ENCODE results near the gene TPD52L1. TPM values are rescaled to one million over a fixed set of nuclear protein-coding genes. Genes with fewer than 3 reads are reported as not detected.

TPD52L1 gene
- total RNA-seq, 1 donor from 2014 or later = 48.0 TPM

DNA sequence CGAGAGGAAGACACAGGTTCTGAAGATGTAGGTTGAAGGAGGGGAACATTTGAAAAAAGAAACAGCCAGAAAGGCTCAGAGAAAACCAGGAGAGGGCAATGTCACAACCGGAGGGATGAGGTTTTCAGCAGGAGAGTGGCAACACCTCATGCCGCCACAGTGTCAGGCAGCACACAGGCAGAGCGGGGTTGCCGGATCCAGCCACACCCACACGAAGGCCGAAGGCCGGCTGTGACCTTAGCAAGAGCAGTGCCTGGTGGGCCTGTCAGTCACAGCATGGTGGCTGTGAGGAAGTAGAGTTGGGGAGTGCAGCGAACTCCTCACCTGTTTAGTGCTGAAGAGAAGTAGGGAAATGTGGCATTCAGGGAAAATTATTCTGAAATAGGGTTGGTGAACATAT, 134.1 kb downstream of the TPD52L1 start:
- no peak overlapping the region for H3K27ac Mint-ChIP-seq (ENCODE audit: unreplicated experiment)
- no peak overlapping the region for H3K4me3 Mint-ChIP-seq (ENCODE audit: unreplicated experiment)
- peaks cover 4% of the 10 kb centered on the region for H3K4me1 Mint-ChIP-seq (ENCODE audit: low read depth)
- H3K9me3 Mint-ChIP-seq (ENCODE audit: low read depth) = peaks cover 16% of the 10 kb centered on the region
- H3K36me3 Mint-ChIP-seq (ENCODE audit: low read depth) = peaks cover 59% of the 10 kb centered on the region
- no peaks in the 10 kb centered on the region for H3K27me3 Mint-ChIP-seq (ENCODE audit: low read depth)
- no peak for DNase-seq (ENCODE audit: low spot score)
- TF ChIP-seq, protein P1, sequence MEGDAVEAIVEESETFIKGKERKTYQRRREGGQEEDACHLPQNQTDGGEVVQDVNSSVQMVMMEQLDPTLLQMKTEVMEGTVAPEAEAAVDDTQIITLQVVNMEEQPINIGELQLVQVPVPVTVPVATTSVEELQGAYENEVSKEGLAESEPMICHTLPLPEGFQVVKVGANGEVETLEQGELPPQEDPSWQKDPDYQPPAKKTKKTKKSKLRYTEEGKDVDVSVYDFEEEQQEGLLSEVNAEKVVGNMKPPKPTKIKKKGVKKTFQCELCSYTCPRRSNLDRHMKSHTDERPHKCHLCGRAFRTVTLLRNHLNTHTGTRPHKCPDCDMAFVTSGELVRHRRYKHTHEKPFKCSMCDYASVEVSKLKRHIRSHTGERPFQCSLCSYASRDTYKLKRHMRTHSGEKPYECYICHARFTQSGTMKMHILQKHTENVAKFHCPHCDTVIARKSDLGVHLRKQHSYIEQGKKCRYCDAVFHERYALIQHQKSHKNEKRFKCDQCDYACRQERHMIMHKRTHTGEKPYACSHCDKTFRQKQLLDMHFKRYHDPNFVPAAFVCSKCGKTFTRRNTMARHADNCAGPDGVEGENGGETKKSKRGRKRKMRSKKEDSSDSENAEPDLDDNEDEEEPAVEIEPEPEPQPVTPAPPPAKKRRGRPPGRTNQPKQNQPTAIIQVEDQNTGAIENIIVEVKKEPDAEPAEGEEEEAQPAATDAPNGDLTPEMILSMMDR (IDR thresholded peaks at IDR 0.05) = no peak

DNA sequence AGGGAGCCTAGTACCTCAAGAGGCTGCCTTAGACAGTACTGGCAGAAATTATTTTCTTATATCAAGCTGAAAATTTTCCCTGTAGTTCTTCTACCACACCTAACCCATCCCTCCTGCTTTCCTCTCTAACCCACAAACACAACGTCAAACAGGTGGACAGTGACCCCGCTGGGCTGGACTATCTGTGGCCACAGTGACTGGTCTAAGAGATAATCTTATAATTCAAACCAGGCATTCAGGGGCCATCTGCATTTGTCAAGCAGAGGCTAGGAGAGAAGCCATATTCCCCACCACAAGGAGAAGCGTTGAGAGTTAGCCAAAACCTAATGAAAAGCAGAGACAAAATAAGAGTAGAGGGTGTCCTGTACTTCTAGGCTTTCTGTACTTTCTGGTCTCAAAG, 140.0 kb downstream of the TPD52L1 start:
- no peak overlapping the region for H3K4me3 Mint-ChIP-seq (ENCODE audit: unreplicated experiment)
- peaks cover 39% of the 10 kb centered on the region for H3K4me1 Mint-ChIP-seq (ENCODE audit: low read depth)
- TF ChIP-seq, protein P1 (IDR thresholded peaks at IDR 0.05) = no peak
- no peak for DNase-seq (ENCODE audit: low spot score)
- peaks cover 28% of the 10 kb centered on the region for H3K36me3 Mint-ChIP-seq (ENCODE audit: low read depth)
- no peaks in the 10 kb centered on the region for H3K9me3 Mint-ChIP-seq (ENCODE audit: low read depth)
- no peak overlapping the region for H3K27ac Mint-ChIP-seq (ENCODE audit: unreplicated experiment)
- H3K27me3 Mint-ChIP-seq (ENCODE audit: low read depth) = no peaks in the 10 kb centered on the region

DNA sequence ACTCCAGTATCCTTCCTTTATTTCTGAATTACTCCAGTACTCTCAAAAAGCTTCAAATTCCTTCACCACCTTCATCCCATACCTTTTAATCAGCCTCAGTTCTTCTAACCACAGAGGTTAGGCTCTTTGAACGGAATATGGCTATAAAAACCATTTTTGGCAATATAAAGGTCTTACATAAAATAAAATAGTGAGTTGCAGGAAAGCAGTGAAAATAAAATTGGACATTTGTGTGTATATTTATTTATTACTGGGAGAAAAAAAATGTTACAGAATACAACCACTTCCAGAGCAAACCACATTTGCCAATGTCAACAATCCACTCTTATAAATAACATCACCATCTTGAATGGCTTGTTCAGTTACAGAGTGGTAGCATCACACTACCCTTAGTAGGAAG, 140.5 kb downstream of the TPD52L1 start:
- Mint-ChIP-seq H3K27me3 (ENCODE audit: low read depth) (no peaks in the 10 kb centered on the region), H3K4me3 (ENCODE audit: unreplicated experiment) (no peak overlapping the region), H3K4me1 (ENCODE audit: low read depth) (peaks cover 39% of the 10 kb centered on the region), H3K36me3 (ENCODE audit: low read depth) (peaks cover 28% of the 10 kb centered on the region), H3K27ac (ENCODE audit: unreplicated experiment) (no peak overlapping the region), H3K9me3 (ENCODE audit: low read depth) (no peaks in the 10 kb centered on the region)
- no peak for DNase-seq (ENCODE audit: low spot score)
- TF ChIP-seq, protein P1 (IDR thresholded peaks at IDR 0.05) = no peak

DNA sequence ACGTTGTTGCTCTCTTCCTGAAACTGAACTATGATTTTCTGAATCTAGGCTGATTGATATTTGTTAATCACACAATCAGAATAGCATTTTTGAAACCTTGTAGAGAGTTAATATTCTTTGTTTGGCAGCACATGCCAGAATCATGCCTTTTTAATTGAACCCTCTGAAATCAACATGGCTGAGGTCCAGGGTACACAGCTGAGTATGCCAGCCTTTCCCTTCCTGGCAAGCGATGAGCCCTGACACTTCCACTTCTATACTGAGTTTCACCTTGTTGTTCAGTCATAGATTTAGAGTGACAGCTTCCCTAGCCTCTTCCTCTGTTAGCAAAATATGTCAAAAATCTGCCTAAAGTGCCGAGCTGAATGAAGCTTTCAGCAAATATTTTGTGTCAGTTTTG, 141.4 kb downstream of the TPD52L1 start:
- Mint-ChIP-seq H3K9me3 (ENCODE audit: low read depth) (no peaks in the 10 kb centered on the region), H3K4me1 (ENCODE audit: low read depth) (peaks cover 46% of the 10 kb centered on the region), H3K36me3 (ENCODE audit: low read depth) (peaks cover 30% of the 10 kb centered on the region), H3K27me3 (ENCODE audit: low read depth) (no peaks in the 10 kb centered on the region), H3K27ac (ENCODE audit: unreplicated experiment) (no peak overlapping the region), H3K4me3 (ENCODE audit: unreplicated experiment) (no peak overlapping the region)
- TF ChIP-seq, protein P1 (IDR thresholded peaks at IDR 0.05) = no peak
- no peak for DNase-seq (ENCODE audit: low spot score)

DNA sequence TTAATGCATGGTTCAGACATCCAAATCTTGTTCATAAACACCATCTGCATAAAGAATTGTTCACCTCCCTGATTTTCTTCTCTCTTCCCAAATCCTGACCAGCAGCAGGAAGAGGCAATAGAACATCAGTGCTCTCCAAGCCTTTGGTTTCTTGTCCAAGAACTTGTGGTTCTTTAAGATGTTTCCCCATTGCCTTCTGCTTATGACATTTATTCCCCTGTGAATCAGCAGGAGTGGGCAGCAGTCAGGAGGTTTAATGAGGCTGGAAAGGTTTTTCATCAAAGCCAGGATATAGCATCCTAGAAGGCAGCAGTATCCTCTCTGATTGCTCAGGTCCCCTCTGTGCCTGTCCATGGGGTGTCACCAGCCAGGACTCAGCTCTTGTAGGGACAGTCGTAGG, 142.9 kb downstream of the TPD52L1 start:
- Mint-ChIP-seq H3K4me3 (ENCODE audit: unreplicated experiment) (no peak overlapping the region), H3K27ac (ENCODE audit: unreplicated experiment) (no peak overlapping the region), H3K27me3 (ENCODE audit: low read depth) (no peaks in the 10 kb centered on the region), H3K9me3 (ENCODE audit: low read depth) (no peaks in the 10 kb centered on the region), H3K4me1 (ENCODE audit: low read depth) (peaks cover 59% of the 10 kb centered on the region), H3K36me3 (ENCODE audit: low read depth) (peaks cover 34% of the 10 kb centered on the region)
- DNase-seq (ENCODE audit: low spot score) = no peak
- TF ChIP-seq, protein P1 (IDR thresholded peaks at IDR 0.05) = no peak

Data from chondrocyte (in vitro differentiated cells).